ENCODE measurements around the gene ANKUB1.

ANKUB1 gene

GRCh38 chr3:149809699-149810098 lies 17.3 kb upstream of the ANKUB1 start:
- no peak for DNase-seq (ENCODE audit: low spot score)

GRCh38 chr3:149808209-149808829 lies 16.0 kb upstream of the ANKUB1 start:
- DNase-seq (ENCODE audit: low spot score), result peak; percentile 88

- no peak for DNase-seq (ENCODE audit: low spot score)
Measured at GRCh38 chr3:149806171-149806778, 13.9 kb upstream of the ANKUB1 start.

- no peak for DNase-seq (ENCODE audit: low spot score)
Measured at GRCh38 chr3:149801639-149802038, 9.3 kb upstream of the ANKUB1 start.

GRCh38 chr3:149801195-149801594 lies 8.8 kb upstream of the ANKUB1 start:
- no peak for DNase-seq (ENCODE audit: low spot score)

- DNase-seq (ENCODE audit: low spot score), result no peak
Measured at GRCh38 chr3:149800693-149801092, 8.3 kb upstream of the ANKUB1 start.

GRCh38 chr3:149796026-149796425 lies 3.7 kb upstream of the ANKUB1 start:
- DNase-seq (ENCODE audit: low spot score), result no peak

- no peak for DNase-seq (ENCODE audit: low spot score)
Measured at GRCh38 chr3:149790698-149791097, 1.7 kb downstream of the ANKUB1 start.

- no peak for DNase-seq (ENCODE audit: low spot score)
Measured at GRCh38 chr3:149790268-149790667, 2.1 kb downstream of the ANKUB1 start.

GRCh38 chr3:149784064-149784704 lies 8.2 kb downstream of the ANKUB1 start:
- DNase-seq (ENCODE audit: low spot score), result no peak

- peak; percentile 24 for DNase-seq (ENCODE audit: low spot score)
Measured at GRCh38 chr3:149783576-149783975, 8.8 kb downstream of the ANKUB1 start.

GRCh38 chr3:149781741-149782140 lies 10.6 kb downstream of the ANKUB1 start:
- no peak for DNase-seq (ENCODE audit: low spot score)

- no peak for DNase-seq (ENCODE audit: low spot score)
Measured at GRCh38 chr3:149781211-149781610, 11.1 kb downstream of the ANKUB1 start.

GRCh38 chr3:149777414-149778214 lies 14.7 kb downstream of the ANKUB1 start:
- DNase-seq (ENCODE audit: low spot score), result no peak

GRCh38 chr3:149776170-149776569 lies 16.2 kb downstream of the ANKUB1 start:
- no peak for DNase-seq (ENCODE audit: low spot score)

- DNase-seq (ENCODE audit: low spot score), result no peak
Measured at GRCh38 chr3:149772861-149773260, 19.5 kb downstream of the ANKUB1 start.

- peak; percentile 47 for DNase-seq (ENCODE audit: low spot score)
Measured at GRCh38 chr3:149771652-149772271, 20.6 kb downstream of the ANKUB1 start.

GRCh38 chr3:149770246-149770645 lies 22.1 kb downstream of the ANKUB1 start:
- DNase-seq (ENCODE audit: low spot score), result no peak

GRCh38 chr3:149768704-149769103 lies 23.6 kb downstream of the ANKUB1 start:
- no peak for DNase-seq (ENCODE audit: low spot score)

- DNase-seq (ENCODE audit: low spot score), result peak; percentile 97
Measured at GRCh38 chr3:149767720-149768119, 24.6 kb downstream of the ANKUB1 start.

GRCh38 chr3:149765762-149766334 lies 26.5 kb downstream of the ANKUB1 start:
- peak; percentile 87 for DNase-seq (ENCODE audit: low spot score)

- DNase-seq (ENCODE audit: low spot score), result no peak
Measured at GRCh38 chr3:149764302-149764701, 28.1 kb downstream of the ANKUB1 start.
